HG02759 (cell line): ENCODE data around the gene ELP5.

Source experiments
- ATAC-seq: cut with Tn5 transposase; IDR thresholded peaks from one replicate; pipeline ENCODE4 v1.9.1; 2021; ENCODE audit warnings: mild to moderate bottlenecking, moderate library complexity; ENCODE audit not compliant: unreplicated experiment

ELP5 gene

DNA sequence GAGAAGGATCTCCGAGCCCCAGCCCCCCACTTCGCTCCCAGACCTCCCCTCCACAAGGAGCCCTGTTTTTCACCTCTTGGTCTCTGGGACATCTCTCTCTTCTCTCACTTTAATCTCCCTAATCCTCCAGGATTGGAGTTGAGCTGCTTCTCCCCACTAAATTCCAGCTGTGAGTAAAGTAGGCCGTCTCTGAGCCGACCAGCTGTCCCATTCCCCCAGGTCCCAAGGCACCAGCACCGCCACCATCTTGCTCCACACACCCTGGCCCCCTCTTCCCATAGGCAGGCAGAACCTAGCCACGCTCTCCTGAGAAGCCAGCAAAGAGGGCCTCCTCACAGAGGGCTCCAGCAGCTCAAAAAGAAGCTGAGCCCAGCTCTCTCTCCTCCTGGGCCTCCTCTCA is 33.3 kb upstream of the ELP5 start:
- ATAC-seq, result no peak

DNA sequence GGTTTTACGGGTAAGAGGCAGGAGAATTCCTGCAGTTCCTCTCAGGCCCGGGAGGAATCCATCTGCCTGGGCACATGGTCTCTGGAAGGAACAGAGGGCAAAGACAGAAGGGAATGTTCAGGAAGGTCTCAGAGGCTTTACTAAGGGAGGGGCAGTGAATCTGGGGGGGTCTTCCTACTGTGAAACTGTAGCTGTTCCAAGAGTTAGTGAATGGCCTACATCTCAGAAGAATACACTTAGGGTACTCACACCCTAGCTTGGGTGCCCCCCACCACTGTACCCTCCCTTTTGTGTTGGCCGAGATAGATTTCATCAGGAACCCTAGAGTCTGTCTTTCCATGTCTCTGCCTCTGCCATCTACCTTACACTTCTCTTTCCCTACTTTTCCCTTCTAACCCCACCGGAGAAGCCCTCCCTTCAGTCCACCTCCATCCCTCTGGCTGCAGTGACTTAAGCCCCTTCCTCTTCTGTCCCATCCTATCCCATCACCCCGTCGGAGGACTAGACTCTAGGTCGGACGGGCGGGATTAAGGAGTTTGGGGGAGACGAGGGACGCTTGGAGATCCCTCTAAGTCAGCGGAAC is 32.7 kb upstream of the ELP5 start:
- no peak for ATAC-seq

- ATAC-seq, result peak; percentile 68
Observed at GRCh38 chr17:7219812-7220592, 32.0 kb upstream of the ELP5 start, which contains the start of the genes ACADVL and DLG4. Gene ACADVL (plus strand): TSS chr17:7219938. CDS start chr17:7219985, 47 bp downstream. Gene DLG4 (minus strand): TSS chr17:7219836.

DNA sequence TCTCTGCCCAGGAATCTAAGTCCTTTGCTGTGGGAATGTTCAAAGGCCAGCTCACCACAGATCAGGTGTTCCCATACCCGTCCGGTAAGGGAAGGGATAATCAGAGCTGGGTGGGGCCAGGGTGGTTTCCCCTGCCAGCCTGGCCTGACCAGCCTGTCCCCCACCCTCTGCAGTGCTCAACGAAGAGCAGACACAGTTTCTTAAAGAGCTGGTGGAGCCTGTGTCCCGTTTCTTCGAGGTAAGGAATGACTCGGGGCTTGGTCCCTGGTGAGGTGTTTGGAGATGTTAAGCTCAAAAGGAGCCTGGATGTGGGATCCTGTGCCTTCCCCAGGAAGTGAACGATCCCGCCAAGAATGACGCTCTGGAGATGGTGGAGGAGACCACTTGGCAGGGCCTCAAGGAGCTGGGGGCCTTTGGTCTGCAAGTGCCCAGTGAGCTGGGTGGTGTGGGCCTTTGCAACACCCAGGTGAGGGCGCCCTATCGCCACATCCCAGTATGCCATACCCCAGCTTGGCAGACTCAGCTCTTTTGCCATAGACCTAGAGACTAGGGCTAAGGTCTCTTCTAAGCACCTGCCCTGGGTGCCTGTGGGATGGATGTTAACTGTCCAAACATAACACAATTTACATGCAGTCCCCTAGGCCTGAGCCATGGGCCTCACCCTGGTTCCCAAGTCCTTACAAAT is 31.3 kb upstream of the ELP5 start:
- no peak for ATAC-seq

- no peak for ATAC-seq
Observed at GRCh38 chr17:7221278-7222092, 30.5 kb upstream of the ELP5 start.

DNA sequence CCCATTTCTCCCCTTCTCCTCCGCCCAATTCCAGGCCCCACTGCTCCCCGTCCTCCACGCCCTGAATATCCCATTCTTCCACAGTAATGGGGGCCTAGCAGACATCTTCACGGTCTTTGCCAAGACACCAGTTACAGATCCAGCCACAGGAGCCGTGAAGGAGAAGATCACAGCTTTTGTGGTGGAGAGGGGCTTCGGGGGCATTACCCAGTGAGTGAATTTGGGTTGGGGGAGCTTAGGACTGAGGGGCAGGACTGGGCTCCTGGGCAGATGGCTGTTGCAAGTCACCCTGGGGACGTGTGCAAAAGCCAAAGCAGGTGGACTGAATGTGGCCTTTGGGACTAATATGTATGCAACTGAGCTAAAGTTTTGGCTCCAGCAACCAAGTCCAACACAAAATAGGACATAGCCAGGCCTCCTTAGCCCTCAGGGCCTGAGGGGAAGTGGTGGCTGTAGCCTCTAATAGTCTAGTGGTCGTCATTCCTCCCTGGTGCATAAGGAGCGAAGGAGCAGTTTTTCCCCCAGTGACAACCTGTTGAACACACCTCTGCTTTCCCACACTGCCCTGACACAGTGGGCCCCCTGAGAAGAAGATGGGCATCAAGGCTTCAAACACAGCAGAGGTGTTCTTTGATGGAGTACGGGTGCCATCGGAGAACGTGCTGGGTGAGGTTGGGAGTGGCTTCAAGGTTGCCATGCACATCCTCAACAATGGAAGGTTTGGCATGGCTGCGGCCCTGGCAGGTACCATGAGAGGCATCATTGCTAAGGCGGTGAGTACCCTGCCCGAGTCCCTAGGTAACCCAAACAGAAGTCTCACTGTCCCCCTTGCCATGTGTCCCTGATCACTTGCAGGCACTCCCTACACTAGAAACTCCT is 29.7 kb upstream of the ELP5 start:
- no peak for ATAC-seq

DNA sequence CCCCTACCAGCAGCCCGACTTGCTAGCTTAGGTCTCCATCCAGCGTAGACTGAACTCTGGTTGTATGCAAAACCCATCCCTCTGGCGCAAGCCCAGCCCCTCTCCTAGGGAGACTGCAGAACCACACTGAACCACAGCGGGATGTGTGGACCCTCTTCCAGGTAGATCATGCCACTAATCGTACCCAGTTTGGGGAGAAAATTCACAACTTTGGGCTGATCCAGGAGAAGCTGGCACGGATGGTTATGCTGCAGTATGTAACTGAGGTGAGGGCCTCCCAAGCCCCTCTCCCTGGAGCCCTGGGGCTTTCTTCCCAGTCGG is 29.1 kb upstream of the ELP5 start:
- ATAC-seq, result no peak

DNA sequence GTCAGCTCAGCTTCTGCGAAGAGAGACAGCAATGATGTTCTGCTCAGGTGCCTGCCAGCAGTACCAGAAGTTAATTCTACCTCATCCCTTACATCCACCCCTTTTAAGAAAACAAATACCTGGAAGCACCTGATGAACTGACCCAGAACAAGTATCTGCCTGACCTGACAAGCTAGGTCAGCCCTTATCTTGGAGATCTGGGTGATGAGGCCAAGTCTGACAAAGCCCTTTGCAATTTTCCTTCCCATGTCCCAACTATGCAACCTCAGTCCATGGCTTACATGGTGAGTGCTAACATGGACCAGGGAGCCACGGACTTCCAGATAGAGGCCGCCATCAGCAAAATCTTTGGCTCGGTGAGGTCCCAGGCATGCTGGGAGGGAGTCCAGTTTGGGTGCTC is 28.6 kb upstream of the ELP5 start:
- no peak for ATAC-seq

DNA sequence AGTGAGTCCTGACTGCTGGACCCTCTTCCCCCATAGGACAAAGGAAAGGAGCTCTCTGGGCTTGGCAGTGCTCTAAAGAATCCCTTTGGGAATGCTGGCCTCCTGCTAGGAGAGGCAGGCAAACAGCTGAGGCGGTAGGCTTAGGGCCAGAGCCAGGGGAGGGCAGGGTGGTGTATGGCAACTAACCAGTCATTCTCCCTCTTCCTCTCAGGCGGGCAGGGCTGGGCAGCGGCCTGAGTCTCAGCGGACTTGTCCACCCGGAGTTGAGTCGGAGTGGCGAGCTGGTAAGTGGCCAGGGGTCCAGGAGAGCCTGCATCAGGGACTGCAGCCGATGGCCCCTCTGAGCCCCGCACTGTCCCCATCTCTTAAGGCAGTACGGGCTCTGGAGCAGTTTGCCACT is 27.9 kb upstream of the ELP5 start:
- no peak for ATAC-seq

DNA sequence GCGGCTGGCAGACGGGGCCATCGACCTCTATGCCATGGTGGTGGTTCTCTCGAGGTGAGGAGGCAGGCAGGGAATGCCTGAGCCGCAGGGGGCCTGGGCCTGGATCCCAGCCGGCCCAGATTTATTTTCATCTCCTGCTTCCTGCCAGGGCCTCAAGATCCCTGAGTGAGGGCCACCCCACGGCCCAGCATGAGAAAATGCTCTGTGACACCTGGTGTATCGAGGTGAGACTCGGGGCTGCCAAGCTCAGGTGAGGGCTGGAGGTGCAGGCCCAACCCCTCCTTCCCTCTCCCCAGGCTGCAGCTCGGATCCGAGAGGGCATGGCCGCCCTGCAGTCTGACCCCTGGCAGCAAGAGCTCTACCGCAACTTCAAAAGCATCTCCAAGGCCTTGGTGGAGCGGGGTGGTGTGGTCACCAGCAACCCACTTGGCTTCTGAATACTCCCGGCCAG is 27.3 kb upstream of the ELP5 start:
- ATAC-seq, result no peak

DNA sequence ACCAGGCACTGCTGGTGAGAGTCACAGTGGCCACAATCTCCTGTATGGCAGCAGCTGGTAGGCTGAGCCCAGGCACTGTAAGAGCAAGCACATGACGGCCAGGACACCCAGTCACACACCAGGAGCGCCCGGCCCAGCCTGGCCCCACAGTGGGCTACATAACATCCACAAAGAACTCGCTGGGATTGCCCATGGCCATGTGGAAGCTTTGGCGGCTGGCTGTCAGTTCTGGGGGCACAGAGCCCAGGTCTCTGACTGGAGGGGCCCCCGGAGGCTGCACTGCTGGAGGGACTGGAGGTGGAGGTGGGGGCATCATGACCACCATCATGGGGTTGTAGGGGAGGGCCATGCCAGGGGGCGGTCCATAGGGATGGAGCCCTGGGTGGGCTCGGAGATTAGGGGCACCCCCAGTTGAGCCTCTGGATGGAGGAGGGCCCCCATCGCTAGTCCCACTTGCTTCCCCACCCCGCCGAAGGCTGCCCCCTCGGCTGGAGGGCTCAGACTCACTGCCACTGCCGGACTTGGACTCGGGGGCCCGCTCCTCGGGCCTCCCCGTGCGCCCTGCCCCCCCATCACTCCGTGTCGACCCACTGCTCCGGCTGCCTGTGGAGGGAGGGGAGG is 26.2 kb upstream of the ELP5 start:
- ATAC-seq, result no peak

GRCh38 chr17:7226721-7227710 is 25.0 kb upstream of the ELP5 start:
- no peak for ATAC-seq

DNA sequence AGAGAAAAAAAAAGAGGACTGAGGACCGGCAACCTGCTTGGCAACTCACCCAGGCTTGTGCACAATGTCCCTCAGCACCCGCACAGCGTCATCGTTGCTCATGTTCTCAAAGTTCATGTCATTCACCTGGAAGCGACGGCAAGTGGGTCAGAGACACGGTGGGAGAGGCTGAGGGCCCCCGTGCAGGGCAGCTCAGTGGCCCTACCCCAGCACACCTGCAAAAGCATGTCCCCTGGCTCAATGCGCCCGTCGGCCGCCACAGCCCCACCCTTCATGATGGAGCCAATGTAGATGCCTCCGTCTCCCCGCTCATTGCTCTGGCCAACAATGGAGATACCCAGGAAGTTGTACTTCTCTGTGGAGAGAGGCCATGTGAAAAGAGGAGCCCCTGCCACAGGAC is 23.1 kb upstream of the ELP5 start:
- no peak for ATAC-seq

GRCh38 chr17:7229504-7229903 is 22.5 kb upstream of the ELP5 start:
- no peak for ATAC-seq

DNA sequence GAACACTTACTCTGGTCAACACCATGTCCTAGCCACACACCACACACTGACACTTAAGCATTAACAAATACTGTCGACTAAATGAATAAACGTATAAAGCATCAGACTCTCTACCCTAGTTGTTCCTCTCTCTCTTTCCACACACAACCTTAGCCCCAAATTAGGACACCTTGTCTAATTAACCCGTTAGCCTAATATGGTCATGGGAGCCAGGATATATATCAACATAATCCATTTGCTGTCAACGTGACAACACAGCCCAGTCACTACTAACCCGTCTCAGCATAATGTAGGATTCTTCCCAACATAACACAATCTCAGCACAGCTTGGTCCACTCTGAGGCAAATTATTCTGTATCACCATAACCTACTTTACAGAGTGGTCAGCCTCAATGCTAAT is 19.9 kb upstream of the ELP5 start:
- no peak for ATAC-seq

- ATAC-seq, result no peak
Observed at GRCh38 chr17:7233701-7234082, 18.3 kb upstream of the ELP5 start.

DNA sequence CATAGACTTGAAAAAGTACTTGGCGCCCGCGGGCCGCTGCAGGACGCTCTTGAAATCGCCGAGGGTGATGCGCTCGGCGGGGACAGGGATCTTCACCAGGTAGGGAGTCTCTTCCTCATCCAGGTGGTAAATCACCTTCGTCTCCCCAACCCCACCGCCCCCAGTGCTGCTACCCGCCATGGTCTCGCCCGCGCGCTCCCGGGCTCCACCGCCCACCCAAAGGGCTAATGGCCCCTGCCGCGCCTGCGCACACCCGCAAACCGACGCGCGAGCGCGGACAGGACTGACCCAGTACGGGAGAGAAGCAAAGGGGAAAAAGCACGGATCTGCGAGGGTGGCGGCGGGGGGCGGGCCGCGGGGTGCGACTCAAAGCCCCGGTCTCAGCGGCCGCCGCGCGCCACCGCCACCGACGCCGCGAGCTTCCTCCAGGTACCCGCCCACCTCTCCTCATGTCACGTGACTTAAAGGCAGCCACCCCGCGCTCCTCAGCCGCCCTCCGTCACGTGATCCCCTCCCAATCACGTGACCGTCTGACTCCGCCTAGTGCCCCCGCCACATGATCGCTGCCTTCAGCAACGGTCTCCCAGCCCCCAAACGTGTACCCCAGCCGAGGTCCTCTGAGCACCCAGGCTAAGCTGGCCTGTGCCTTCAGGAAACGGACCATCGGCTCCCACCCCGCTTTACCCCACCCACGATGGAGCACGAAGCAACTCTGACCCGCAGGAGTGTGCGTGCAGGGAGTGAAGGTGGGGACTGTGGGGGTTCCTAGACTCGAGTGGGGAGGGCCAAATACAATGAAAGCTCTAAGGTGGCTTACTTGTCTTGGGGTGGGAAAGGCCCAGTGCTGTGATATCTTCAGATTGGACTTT is 17.7 kb upstream of the ELP5 start, which contains the start of gene DVL2:
Gene DVL2, minus strand, starts transcription at position 435 of the 869 bp plus-strand sequence. Its CDS starts 255 bp downstream, at position 180.
- peak; percentile 65 for ATAC-seq
